ENCODE data around the gene CHPF2.

Gene CHPF2, protein sequence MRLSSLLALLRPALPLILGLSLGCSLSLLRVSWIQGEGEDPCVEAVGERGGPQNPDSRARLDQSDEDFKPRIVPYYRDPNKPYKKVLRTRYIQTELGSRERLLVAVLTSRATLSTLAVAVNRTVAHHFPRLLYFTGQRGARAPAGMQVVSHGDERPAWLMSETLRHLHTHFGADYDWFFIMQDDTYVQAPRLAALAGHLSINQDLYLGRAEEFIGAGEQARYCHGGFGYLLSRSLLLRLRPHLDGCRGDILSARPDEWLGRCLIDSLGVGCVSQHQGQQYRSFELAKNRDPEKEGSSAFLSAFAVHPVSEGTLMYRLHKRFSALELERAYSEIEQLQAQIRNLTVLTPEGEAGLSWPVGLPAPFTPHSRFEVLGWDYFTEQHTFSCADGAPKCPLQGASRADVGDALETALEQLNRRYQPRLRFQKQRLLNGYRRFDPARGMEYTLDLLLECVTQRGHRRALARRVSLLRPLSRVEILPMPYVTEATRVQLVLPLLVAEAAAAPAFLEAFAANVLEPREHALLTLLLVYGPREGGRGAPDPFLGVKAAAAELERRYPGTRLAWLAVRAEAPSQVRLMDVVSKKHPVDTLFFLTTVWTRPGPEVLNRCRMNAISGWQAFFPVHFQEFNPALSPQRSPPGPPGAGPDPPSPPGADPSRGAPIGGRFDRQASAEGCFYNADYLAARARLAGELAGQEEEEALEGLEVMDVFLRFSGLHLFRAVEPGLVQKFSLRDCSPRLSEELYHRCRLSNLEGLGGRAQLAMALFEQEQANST

GRCh38 chr7:151232091-151232916 lies at the start of gene CHPF2:
Gene CHPF2, plus strand, starts transcription at chr7:151232483. Its CDS starts 1,529 bp downstream, at chr7:151234012.
- peak; percentile 73 to 81 (median 75) for DNase-seq (ENCODE audit: low read depth in 3 of 3, low spot score in 1 of 3)

DNA sequence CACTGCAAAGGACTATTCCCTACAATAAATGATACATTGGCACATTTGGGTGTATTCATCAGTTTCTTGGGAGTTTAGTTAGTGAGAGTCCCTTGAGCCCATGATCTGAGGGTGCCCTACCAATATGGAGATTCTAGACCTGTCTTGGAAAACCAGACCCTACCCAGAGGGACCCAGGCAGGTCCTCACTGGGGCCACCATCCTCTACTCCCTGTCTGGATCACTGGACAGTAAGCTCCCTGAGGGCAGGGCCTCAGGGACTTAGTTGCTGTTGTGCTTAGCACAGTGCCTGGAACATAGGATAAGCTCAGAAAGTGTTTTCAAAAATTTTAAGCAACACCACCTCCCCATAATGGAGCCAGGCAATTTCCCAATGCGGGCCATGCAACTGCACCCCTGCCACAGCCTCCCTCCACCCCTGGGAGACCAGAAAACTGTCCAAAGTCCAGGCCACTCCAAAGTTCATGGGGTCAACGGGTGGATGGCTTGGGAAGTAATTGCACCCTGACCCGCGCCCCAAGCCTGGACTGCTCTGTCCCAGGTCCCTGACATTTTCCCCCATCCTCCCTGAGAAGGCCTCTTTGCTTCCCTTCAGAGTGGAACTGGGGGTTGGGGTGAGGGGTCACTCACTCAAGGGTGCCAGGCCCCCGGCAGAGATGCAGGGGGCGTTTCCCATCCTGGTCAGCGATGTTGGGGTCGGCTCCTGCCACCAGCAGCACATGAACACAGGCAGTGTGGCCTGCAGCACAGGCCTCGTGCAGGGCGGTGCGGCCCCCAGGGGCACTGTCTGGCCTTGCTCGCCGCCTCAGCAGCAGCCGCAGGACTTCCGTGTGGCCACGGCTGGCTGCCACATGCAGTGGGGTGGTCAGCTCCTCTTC lies 46.3 kb upstream of the CHPF2 start:
- DNase-seq (ENCODE audit: low read depth in 3 of 3, low spot score in 1 of 3): no peak

- no peak for DNase-seq (ENCODE audit: low read depth in 3 of 3, low spot score in 1 of 3)
Observed at GRCh38 chr7:151186640-151187408, 45.5 kb upstream of the CHPF2 start, which contains the start of gene ASB10. Gene ASB10, minus strand, starts transcription at chr7:151187250. Its CDS starts 120 bp downstream, at chr7:151187130.

GRCh38 chr7:151187409-151188251 lies 44.7 kb upstream of the CHPF2 start:
- DNase-seq (ENCODE audit: low read depth in 3 of 3, low spot score in 1 of 3): no peak

DNA sequence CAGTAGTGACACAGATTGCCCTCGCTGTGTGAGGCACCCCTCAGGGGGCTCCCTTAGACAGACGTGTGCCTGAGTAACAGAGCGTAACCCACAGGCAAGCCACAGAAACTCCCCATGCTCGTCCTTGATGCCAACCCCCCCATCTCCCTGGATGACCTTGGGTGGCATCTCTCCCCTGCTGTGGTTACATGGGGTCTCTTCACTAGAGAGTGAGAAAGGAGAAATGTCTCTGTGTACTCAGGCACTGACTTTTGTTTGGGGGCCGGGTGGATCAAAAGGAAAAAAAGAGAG lies 44.1 kb upstream of the CHPF2 start:
- DNase-seq (ENCODE audit: low read depth in 3 of 3, low spot score in 1 of 3): no peak

DNA sequence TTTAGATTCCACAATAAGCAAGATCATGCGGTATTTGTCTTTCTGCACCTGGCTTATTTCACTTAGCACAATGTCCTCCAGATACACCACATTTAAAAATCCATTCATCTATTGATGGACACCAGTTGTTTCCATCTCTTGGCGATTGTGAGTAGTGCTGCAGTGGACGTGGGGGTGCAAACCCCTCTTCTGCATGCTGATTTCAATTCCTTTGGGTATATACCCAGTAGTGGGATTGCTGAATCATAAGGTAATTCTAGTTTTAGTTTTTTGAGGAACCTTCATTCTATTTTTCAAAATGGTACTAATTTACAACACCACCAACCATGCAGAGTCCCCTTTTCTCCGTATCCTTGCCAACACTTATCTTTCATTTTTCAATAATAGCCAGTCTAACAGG lies 43.2 kb upstream of the CHPF2 start:
- no peak for DNase-seq (ENCODE audit: low read depth in 3 of 3, low spot score in 1 of 3)

DNA sequence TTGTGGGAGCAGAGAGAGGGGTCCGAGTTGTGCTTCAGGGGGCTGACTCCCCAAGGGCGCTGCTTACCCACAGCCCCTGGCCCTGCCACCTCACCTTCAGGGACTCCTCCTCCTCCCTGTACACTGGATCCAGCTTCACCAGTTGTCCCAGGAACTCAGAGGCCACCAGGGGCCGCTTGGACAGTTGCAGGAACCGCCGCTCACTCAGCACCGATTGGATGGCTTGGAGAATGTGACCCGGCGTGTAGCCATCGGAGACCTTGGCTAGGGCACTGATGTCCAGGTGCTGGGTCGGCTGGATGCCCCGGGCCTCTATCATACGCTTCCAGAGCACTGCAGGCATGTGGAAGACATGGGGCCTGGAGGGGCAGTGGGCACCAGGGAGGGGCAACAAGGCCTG lies 40.7 kb upstream of the CHPF2 start:
- no peak for DNase-seq (ENCODE audit: low read depth in 3 of 3, low spot score in 1 of 3)

DNA sequence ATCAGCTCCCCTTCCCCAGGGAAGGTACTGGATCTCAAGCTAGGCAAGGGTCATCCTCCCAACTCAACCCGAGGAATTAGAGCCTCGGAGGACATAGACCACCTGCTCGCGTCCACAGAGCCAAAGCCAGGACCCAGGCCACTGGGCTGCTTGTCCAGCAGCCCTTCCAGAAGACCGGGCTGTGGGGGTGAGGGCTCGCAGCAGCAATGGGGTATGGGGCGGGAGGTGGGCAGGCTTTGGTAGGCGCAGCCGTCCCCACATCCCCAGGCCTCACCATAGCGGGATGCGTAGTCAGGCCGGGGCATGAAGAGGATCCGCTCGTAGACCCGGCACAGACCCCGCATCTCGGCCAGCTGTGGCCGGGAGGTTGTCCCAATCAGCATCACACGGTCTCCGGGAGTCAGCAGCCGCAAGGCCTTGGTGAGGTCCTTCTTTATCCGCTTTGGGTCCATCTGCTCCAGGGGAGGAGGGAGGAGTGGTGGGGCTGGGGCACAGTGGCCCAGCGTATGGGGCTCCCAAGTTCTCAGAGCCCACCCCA lies 40.2 kb upstream of the CHPF2 start:
- no peak for DNase-seq (ENCODE audit: low read depth in 3 of 3, low spot score in 1 of 3)

- no peak for DNase-seq (ENCODE audit: low read depth in 3 of 3, low spot score in 1 of 3)
Observed at GRCh38 chr7:151193203-151193978, 38.9 kb upstream of the CHPF2 start.

GRCh38 chr7:151194188-151194587 lies 38.1 kb upstream of the CHPF2 start:
- no peak for DNase-seq (ENCODE audit: low read depth in 3 of 3, low spot score in 1 of 3)

DNA sequence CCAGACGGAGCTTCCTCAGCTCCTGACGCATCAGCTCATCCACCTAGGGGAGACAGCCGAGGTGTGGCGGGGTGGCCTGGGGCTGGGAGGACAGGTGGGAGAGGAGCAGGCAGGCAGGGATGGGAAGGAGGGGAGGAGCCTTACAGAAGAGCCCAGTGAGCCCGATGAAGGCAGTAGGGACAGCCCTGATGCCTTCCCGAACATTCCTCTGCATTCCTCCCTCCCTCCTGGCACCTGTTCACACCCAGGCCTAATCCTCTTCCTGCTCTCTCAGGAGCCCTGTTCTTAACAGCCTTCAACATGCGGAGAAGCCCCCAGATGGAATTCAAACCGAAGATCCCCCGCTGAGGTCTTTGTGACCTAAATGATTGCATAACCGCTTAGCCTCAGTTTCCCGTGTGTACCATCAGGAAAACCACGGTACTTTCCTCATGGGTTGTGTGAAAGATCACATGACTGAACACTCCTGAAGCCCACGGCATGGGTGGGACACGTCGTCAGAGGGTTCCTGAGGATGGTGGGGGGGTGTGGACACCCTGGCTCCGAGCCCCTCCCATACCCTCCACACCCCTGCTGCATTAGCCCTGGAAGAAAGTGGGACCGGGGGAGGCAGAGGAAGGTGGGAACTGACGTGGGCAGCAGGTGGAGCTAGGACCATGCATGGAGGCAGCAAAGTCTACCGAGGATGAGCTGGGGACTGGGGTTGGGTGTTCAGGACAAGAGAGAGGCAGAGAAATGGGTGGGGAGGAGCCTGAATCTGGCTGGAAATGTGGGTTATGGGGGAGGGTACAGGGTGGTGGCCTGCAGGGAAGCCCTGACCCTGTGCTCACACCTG lies 36.5 kb upstream of the CHPF2 start:
- DNase-seq (ENCODE audit: low read depth in 3 of 3, low spot score in 1 of 3): no peak

DNA sequence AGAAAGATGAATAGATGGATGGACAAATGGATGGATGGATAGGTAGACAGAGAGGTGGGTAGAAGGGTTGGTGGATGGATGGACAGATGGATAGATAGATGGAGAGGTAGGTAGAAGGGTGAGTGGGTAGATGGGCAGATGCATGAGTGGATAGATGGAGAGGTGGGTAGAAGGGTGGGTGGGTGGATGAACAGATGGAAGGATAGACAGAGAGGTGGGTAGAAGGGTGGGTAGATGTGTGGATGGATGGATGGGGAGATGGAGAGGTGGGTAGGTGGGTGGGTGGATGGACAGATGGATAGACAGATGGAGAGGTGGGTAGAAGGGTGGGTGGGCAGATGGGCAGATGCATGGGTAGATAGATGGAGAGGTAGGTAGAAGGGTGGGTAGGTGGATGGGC lies 34.4 kb upstream of the CHPF2 start:
- no peak for DNase-seq (ENCODE audit: low read depth in 3 of 3, low spot score in 1 of 3)

DNA sequence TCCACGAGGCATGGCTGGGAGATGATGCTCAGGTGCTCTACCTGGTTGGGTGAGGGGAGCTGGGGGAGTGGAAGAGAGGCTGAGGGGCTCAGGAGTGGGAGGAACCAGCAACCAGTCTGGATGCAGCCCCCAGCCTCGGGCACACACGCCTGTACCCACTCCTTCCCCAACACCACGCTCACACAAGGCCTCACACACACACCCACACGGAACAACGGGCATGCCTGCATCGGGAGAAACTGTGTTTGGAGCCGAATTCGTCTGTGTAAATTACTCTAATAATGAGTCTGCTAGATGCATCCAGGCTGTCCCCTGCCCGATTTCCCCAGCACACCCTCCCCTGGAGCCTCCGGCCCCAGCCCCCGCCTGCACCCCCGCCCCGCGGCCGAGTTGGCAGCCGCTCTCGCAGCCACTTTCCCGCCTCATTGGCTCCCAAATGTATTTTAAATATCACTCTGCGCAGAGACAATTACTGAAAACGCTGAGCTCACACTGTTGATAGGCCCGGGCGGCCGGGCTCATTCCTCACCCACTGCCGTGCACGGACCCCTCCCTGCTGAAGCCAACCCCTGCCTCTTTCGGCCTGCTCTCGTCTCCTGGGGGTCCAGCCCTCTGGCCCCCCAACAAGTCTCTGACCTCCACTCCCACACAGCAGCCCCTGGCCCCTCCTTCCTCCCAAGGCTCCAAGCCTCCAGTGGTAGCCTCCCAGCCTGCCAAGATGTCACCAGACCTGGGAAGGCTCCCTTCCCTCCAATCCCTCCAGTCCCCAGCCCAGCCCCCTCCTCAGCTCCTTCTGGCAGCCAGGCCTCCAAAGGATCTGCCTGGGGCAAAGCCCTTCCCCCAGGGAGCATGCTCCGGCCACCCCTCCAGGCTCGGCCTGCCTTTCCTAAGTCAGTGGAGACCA lies 33.1 kb upstream of the CHPF2 start:
- DNase-seq (ENCODE audit: low read depth in 3 of 3, low spot score in 1 of 3): no peak

DNA sequence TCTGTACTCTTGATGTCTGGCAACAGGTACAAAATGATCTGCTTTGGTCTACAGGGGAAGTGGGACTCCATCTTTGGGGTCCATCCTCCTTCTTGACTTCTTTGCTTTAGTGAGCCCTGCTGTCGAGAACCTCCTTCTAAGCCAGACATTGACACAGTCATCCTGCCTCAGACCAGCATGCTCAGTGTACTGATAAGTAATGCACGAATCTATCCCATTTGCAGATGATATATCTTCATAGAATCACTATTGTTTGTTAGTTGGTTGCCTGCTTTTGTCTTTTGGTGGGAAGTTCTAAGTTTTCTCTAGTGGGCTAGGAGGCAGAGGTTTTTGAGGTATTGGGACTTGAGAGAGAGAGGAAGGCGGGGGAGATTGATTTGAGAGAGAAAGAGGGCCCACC lies 30.9 kb upstream of the CHPF2 start:
- DNase-seq (ENCODE audit: low read depth in 3 of 3, low spot score in 1 of 3): no peak

- no peak for DNase-seq (ENCODE audit: low read depth in 3 of 3, low spot score in 1 of 3)
Observed at GRCh38 chr7:151201751-151202150, 30.5 kb upstream of the CHPF2 start.

DNA sequence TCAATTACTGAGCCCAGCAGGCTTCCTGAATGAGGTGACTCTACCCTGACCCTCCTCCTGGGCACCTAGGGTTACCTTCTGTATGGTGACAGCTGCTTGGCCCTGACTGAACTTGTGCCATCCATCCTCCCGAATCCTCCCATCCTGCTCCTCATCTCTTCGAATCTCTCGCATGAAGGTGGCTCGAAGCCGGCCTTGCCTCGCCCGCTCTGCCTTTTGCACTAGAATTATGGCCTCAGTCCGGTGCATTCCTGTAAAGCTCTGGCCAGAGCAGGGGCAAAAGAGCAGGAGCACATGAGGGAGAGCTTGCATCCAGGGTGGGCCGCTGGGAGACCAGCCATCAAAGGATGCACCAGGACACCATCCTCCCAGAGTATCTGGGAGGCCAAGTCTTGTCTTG lies 29.4 kb upstream of the CHPF2 start:
- DNase-seq (ENCODE audit: low read depth in 3 of 3, low spot score in 1 of 3): no peak
